Right renal cortex interstitium (tissue), 3 donors: ENCODE measurements around the gene PPP4R4. TPM values are rescaled to one million over a fixed set of nuclear protein-coding genes. Genes with fewer than 3 reads are reported as not detected.

ENCODE experiments used
- polyA plus RNA-seq, 3 donors: library from polyadenylated mRNA; unstranded; fragments of 120-200 nt; gene quantifications; one replicate each; pipeline ENCODE4 v1.2.1, GENCODE V29; 2013; ENCODE audit not compliant: insufficient read length in 3 of 3

The PPP4R4 gene
- polyA plus RNA-seq, 3 donors: 0.18 to 0.32 (median 0.22) TPM

Other genes starting within 250 kb of the PPP4R4 start
- gene FAM181A, start 247.0 kb upstream of the PPP4R4 start, polyA plus RNA-seq: not detected
- gene ASB2, start 197.8 kb upstream of the PPP4R4 start, polyA plus RNA-seq: under 1 TPM; 0.24 to 0.42 (median 0.24) TPM
- gene CCDC197, start 177.0 kb upstream of the PPP4R4 start, polyA plus RNA-seq: not detected
- gene OTUB2, start 148.0 kb upstream of the PPP4R4 start, polyA plus RNA-seq: 1 to 10 TPM; 4.3 to 5.0 (median 4.6) TPM
- gene DDX24, start 93.1 kb upstream of the PPP4R4 start, polyA plus RNA-seq: 100 to 1,000 TPM; 186 to 197 (median 193) TPM
- gene IFI27L1, start 93.0 kb upstream of the PPP4R4 start, polyA plus RNA-seq: 10 to 100 TPM; 21.7 to 25.4 (median 22.9) TPM
- 1 to 10 TPM; 4.2 to 7.4 (median 6.4) TPM for gene IFI27, start 63.6 kb upstream of the PPP4R4 start, polyA plus RNA-seq
- 10 to 100 TPM; 17.7 to 25.7 (median 24.2) TPM for gene IFI27L2, start 44.7 kb upstream of the PPP4R4 start, polyA plus RNA-seq
- gene SERPINA10, start 118.9 kb downstream of the PPP4R4 start, polyA plus RNA-seq: under 1 TPM; 0.11 to 0.24 (median 0.13) TPM
- 1 to 10 TPM; 3.2 to 9.5 (median 9.0) TPM for gene SERPINA6, start 149.0 kb downstream of the PPP4R4 start, polyA plus RNA-seq
- gene SERPINA2, start 192.4 kb downstream of the PPP4R4 start, polyA plus RNA-seq: not detected
- gene SERPINA1, start 214.3 kb downstream of the PPP4R4 start, polyA plus RNA-seq: 100 to 1,000 TPM in 2 of 3 donors, 10 to 100 TPM in 1; 65.0 to 106 (median 101) TPM